Measurements from ENCODE around the gene ATG3. TPM values are rescaled to one million over a fixed set of nuclear protein-coding genes. Genes with fewer than 3 reads are reported as not detected.

The ATG3 gene
- total and polyA plus RNA-seq, 2 of the 8 experiments (the other 6 are each of a cell fraction or from before 2014, with no cell fraction given), result 27.3 to 55.3 TPM

DNA sequence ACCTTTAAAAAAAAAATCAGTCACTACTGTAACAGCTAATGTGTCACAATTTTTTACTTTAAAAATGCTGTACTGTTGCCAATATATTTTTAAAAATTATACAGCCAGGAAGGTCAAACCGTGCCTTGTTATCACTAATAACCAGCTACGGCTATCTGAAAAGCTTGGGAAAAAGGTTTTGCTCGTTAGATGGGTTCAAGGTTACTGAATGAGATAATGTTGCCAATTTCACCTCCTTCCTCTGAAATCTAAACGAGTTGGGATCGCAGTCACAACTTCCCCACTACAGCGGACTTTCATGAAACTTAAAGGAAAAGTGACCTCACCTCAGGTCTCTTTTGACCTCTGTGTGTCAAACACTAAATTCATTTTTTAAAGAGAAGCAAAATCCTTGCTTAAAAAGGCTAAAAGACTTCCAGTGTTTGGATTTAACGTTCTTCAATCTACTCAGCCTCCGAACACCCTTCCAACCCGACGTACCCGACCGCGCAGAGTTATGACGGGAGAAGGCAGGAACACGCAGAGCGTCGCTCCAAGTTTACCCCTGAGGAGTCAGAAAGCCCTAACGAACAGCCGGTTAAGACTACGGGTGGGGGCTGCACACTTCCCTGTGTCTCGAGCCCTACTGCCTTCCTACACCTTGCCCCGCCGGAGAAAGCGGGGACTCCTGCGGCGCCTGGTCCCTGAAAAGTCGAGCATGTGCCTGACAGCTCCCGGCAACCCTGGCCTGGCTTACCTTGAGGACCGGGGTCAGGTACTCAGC, 860 bp downstream of the ATG3 start (continued):
- TF ChIP-seq, protein P1, sequence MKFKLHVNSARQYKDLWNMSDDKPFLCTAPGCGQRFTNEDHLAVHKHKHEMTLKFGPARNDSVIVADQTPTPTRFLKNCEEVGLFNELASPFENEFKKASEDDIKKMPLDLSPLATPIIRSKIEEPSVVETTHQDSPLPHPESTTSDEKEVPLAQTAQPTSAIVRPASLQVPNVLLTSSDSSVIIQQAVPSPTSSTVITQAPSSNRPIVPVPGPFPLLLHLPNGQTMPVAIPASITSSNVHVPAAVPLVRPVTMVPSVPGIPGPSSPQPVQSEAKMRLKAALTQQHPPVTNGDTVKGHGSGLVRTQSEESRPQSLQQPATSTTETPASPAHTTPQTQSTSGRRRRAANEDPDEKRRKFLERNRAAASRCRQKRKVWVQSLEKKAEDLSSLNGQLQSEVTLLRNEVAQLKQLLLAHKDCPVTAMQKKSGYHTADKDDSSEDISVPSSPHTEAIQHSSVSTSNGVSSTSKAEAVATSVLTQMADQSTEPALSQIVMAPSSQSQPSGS (IDR thresholded peaks at IDR 0.05; ENCODE audit: low read length), result no peak
- TF ChIP-seq PHF8 (conservative IDR thresholded peaks at IDR 0.05; ENCODE audit: low read depth, low read length) (peak; percentile 4; the same call in 1 of the 2 replicates), TBP (IDR thresholded peaks at IDR 0.05; ENCODE audit: low read depth, low read length) (0 out of 2 replicates have a peak, but pooled peaks have one; percentile 31), TAF1 (IDR thresholded peaks at IDR 0.05; ENCODE audit: low read depth, low read length) (peak; percentile 56; the same call in 1 of the 2 replicates), SIRT6 (IDR thresholded peaks at IDR 0.05; ENCODE audit: low read length) (no peak), TAF7 (optimal IDR thresholded peaks at IDR 0.05; ENCODE audit: borderline replicate concordance, low read depth, low read length) (no peak), CREB1 (IDR thresholded peaks at IDR 0.05) (peak; percentile 97), SP2 (IDR thresholded peaks at IDR 0.05; ENCODE audit: low read length) (no peak), NANOG (IDR thresholded peaks at IDR 0.05; ENCODE audit: insufficient read depth, low read depth, low read length, poor library complexity, severe bottlenecking) (no peak), POLR2A (IDR thresholded peaks at IDR 0.05; ENCODE audit: control extremely low read depth in 1 of 2, low read depth in 2 of 2, low read length in 2 of 2) (peak in 1 of 2 experiments; percentile 55; a peak in 1 of 3 replicates), RBBP5 (IDR thresholded peaks at IDR 0.05; ENCODE audit: borderline replicate concordance, low read depth, low read length) (0 out of 2 replicates have a peak, but pooled peaks have one; percentile 23), SRF (IDR thresholded peaks at IDR 0.05; ENCODE audit: low read depth, low read length) (peak; percentile 36), FOSL1 (IDR thresholded peaks at IDR 0.05; ENCODE audit: insufficient read depth, low read depth, low read length) (no peak), BRCA1 (IDR thresholded peaks at IDR 0.05; ENCODE audit: low read depth, low read length) (no peak), SAP30 (IDR thresholded peaks at IDR 0.05; ENCODE audit: insufficient read depth, insufficient replicate concordance, low read length) (peak; percentile 96), KDM5A (IDR thresholded peaks at IDR 0.05; ENCODE audit: low read length) (peak; percentile 77), SUZ12 (IDR thresholded peaks at IDR 0.05; ENCODE audit: low read length) (no peak), POLR2AphosphoS5 (IDR thresholded peaks at IDR 0.05; ENCODE audit: low read depth, low read length) (peak; percentile 27; the same call in 1 of the 2 replicates), ASH2L (IDR thresholded peaks at IDR 0.05; ENCODE audit: low read length) (peak; percentile 71), TCF12 (IDR thresholded peaks at IDR 0.05; ENCODE audit: low read depth, low read length) (no peak)
- TF ChIP-seq, protein P2, sequence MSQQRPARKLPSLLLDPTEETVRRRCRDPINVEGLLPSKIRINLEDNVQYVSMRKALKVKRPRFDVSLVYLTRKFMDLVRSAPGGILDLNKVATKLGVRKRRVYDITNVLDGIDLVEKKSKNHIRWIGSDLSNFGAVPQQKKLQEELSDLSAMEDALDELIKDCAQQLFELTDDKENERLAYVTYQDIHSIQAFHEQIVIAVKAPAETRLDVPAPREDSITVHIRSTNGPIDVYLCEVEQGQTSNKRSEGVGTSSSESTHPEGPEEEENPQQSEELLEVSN (IDR thresholded peaks at IDR 0.05), result no peak
- TF ChIP-seq, protein P3, sequence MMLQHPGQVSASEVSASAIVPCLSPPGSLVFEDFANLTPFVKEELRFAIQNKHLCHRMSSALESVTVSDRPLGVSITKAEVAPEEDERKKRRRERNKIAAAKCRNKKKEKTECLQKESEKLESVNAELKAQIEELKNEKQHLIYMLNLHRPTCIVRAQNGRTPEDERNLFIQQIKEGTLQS (IDR thresholded peaks at IDR 0.05; ENCODE audit: insufficient read depth, low read depth, low read length), result peak; percentile 47; the same call in 1 of the 2 replicates
